Measurements from ENCODE around the gene GDPD4.

The GDPD4 gene

GRCh38 chr11:77201991-77202841, 99.3 kb downstream of the GDPD4 start:
- H3K27me3 ChIP-seq (ENCODE audit: control insufficient read depth, insufficient read depth, low read length), result no peaks in the 10 kb centered on the region
- H3K36me3 ChIP-seq (ENCODE audit: control insufficient read depth, insufficient read depth, low read length), result no peaks in the 10 kb centered on the region
- H3K4me1 ChIP-seq (ENCODE audit: control insufficient read depth, insufficient read depth, low read length), result no peaks in the 10 kb centered on the region
- H3K4me3 ChIP-seq (ENCODE audit: low read depth, low read length), result no peak overlapping the region
- H3K9me3 ChIP-seq (ENCODE audit: control insufficient read depth, insufficient read depth, low read length), result no peaks in the 10 kb centered on the region
- H3K9ac ChIP-seq (ENCODE audit: low read depth, low read length), result no peak overlapping the region

DNA sequence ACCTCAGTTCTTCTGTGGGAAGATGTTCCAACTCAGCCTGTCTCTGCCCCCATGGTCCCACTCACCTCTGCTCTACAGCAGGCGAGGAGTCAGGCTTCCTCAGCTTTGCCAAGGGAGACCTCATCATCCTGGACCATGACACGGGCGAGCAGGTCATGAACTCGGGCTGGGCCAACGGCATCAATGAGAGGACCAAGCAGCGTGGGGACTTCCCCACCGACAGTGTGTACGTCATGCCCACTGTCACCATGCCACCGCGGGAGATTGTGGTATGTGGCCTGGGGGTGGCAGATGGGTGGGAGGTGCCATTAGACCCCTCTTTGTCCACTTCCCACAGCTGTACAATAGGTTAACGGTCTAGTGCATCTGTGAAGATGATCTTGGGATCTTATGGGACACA, 100.1 kb downstream of the GDPD4 start:
- no peak overlapping the region for H3K4me3 ChIP-seq (ENCODE audit: low read depth, low read length)
- no peaks in the 10 kb centered on the region for H3K27me3 ChIP-seq (ENCODE audit: control insufficient read depth, insufficient read depth, low read length)
- no peaks in the 10 kb centered on the region for H3K9me3 ChIP-seq (ENCODE audit: control insufficient read depth, insufficient read depth, low read length)
- no peaks in the 10 kb centered on the region for H3K4me1 ChIP-seq (ENCODE audit: control insufficient read depth, insufficient read depth, low read length)
- no peak overlapping the region for H3K9ac ChIP-seq (ENCODE audit: low read depth, low read length)
- no peaks in the 10 kb centered on the region for H3K36me3 ChIP-seq (ENCODE audit: control insufficient read depth, insufficient read depth, low read length)

DNA sequence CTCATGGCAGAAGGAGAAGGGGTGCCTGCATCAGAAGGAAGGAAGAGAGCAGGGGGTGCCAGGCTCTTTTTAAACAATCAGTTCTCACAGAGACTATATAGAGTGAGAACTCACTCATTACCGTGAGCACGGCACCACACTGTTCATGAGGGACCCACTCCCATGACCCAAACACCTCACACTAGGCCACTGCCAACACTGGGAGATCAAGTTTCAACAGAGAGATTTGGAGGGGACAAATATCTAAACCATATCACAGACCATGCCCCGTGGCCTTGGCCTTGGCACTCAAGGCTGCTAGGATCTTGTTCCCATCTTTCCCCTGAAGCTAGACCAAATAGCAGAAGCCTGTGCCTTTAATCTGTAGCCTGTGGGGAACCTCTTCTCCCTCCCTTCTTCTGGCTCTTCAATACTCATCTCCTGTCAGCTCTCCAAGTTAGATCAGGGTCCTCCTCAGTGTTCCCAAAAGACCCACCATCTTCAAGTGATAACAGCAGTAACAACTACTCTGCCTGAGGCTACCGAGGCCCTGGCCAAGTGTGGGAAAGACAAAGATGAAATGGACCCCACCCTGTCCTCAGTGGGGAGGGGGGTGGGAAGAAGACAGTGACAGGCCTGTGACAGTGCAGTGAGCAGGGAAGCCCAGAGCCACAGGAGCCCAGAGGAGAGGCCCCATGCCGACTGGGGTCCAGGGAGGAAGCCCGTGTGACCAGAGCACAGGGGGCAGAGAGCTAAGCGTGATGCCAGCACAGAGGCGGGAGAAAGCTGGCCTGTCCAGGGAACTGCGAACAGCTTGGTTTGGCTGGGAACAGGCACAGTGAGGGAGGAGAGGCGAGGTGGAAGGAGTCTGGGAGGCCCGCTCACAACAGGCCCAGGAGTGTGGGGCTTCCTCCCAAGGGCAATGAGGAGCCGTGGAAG, 100.9 kb downstream of the GDPD4 start:
- no peak overlapping the region for H3K4me3 ChIP-seq (ENCODE audit: low read depth, low read length)
- no peaks in the 10 kb centered on the region for H3K27me3 ChIP-seq (ENCODE audit: control insufficient read depth, insufficient read depth, low read length)
- H3K4me1 ChIP-seq (ENCODE audit: control insufficient read depth, insufficient read depth, low read length), result no peaks in the 10 kb centered on the region
- H3K36me3 ChIP-seq (ENCODE audit: control insufficient read depth, insufficient read depth, low read length), result no peaks in the 10 kb centered on the region
- no peaks in the 10 kb centered on the region for H3K9me3 ChIP-seq (ENCODE audit: control insufficient read depth, insufficient read depth, low read length)
- no peak overlapping the region for H3K9ac ChIP-seq (ENCODE audit: low read depth, low read length)

- Histone ChIP-seq H3K36me3 (ENCODE audit: control insufficient read depth, insufficient read depth, low read length) (no peaks in the 10 kb centered on the region), H3K9me3 (ENCODE audit: control insufficient read depth, insufficient read depth, low read length) (no peaks in the 10 kb centered on the region), H3K4me3 (ENCODE audit: low read depth, low read length) (no peak overlapping the region), H3K4me1 (ENCODE audit: control insufficient read depth, insufficient read depth, low read length) (no peaks in the 10 kb centered on the region), H3K9ac (ENCODE audit: low read depth, low read length) (no peak overlapping the region), H3K27me3 (ENCODE audit: control insufficient read depth, insufficient read depth, low read length) (no peaks in the 10 kb centered on the region)
These were observed 102.2 kb downstream of the GDPD4 start for GRCh38 chr11:77199137-77199745.

DNA sequence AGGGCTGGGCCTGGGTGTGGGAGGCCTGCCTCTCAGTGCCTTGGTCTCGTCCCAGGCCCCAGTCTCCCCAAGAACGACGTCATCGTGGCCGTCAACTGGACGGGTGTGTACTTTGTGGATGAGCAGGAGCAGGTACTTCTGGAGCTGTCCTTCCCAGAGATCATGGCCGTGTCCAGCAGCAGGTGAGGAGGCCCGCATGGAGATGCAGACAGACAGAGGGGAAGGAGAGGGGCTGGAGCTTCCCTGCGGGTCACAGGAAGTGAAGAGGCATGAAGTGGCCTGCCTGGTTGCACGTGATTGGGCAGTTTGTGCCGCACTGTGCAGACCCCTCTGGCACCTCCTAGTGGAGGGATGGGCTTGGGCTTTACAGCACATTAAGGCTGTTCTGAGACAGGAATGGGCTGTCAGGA, 103.0 kb downstream of the GDPD4 start:
- H3K4me1 ChIP-seq (ENCODE audit: control insufficient read depth, insufficient read depth, low read length), result no peaks in the 10 kb centered on the region
- H3K9me3 ChIP-seq (ENCODE audit: control insufficient read depth, insufficient read depth, low read length), result no peaks in the 10 kb centered on the region
- H3K27me3 ChIP-seq (ENCODE audit: control insufficient read depth, insufficient read depth, low read length), result no peaks in the 10 kb centered on the region
- no peak overlapping the region for H3K9ac ChIP-seq (ENCODE audit: low read depth, low read length)
- H3K4me3 ChIP-seq (ENCODE audit: low read depth, low read length), result no peak overlapping the region
- H3K36me3 ChIP-seq (ENCODE audit: control insufficient read depth, insufficient read depth, low read length), result peaks cover 2% of the 10 kb centered on the region

DNA sequence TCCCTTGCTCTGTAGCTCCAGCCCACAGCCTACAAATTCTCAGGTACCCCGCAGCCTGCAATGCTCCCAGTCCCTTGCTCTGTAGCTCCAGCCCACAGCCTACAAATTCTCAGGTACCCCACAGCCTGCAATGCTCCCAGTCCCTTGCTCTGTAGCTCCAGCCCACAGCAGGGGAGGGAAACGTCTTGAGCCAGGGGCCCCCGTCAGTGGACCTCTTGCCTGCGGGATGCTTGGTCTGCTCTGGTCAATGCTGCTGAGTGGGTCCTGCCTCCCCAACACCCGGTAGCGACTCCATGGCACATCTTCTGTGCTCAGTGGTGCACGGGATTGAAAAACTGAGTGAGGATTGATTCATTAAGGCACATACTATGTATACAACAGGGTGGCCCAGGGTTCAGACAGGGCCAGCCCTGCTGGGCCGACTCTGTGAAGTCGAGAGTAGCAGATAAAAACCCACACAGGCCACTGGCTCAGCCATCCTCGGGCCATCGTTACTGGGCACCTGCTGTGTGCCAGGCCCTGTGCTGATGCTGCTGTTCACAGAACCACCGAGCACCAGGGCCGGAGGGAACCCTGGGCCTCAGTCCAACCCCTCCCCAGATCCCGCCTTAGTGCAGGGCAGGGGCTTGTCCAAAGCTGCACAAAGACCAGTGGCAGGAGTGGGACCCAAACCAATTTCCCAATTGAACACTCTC, 103.7 kb downstream of the GDPD4 start:
- Histone ChIP-seq H3K9me3 (ENCODE audit: control insufficient read depth, insufficient read depth, low read length) (no peaks in the 10 kb centered on the region), H3K9ac (ENCODE audit: low read depth, low read length) (no peak overlapping the region), H3K4me1 (ENCODE audit: control insufficient read depth, insufficient read depth, low read length) (no peaks in the 10 kb centered on the region), H3K36me3 (ENCODE audit: control insufficient read depth, insufficient read depth, low read length) (peaks cover 2% of the 10 kb centered on the region), H3K4me3 (ENCODE audit: low read depth, low read length) (no peak overlapping the region), H3K27me3 (ENCODE audit: control insufficient read depth, insufficient read depth, low read length) (no peaks in the 10 kb centered on the region)

DNA sequence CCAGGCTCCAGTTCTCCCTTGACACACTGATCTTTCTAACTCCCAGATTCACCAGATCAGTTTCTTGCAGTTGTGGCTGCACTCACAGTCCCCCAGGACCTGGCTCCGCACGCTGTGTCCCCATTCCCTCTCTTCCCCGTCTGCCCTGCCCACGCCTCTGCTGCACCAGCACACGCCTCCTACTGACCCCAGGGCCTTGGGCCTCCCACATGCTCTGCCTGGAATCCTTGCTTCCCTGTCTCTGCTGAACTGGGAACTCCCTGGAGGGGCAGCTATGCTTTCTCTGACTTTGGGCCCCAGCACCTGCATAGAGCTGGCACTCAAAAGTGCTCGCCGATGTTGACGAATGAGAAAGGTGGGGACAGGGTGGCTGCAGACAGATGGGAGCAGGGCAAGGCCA, 104.5 kb downstream of the GDPD4 start:
- Histone ChIP-seq H3K4me3 (ENCODE audit: low read depth, low read length) (no peak overlapping the region), H3K36me3 (ENCODE audit: control insufficient read depth, insufficient read depth, low read length) (peaks cover 2% of the 10 kb centered on the region), H3K9me3 (ENCODE audit: control insufficient read depth, insufficient read depth, low read length) (no peaks in the 10 kb centered on the region), H3K4me1 (ENCODE audit: control insufficient read depth, insufficient read depth, low read length) (no peaks in the 10 kb centered on the region), H3K9ac (ENCODE audit: low read depth, low read length) (no peak overlapping the region), H3K27me3 (ENCODE audit: control insufficient read depth, insufficient read depth, low read length) (no peaks in the 10 kb centered on the region)

GRCh38 chr11:77195071-77195755, 106.3 kb downstream of the GDPD4 start:
- Histone ChIP-seq H3K4me1 (ENCODE audit: control insufficient read depth, insufficient read depth, low read length) (no peaks in the 10 kb centered on the region), H3K9ac (ENCODE audit: low read depth, low read length) (no peak overlapping the region)

GRCh38 chr11:77193911-77194830, 107.3 kb downstream of the GDPD4 start:
- no peak overlapping the region for H3K9ac ChIP-seq (ENCODE audit: low read depth, low read length)
- peaks cover 2% of the 10 kb centered on the region for H3K36me3 ChIP-seq (ENCODE audit: control insufficient read depth, insufficient read depth, low read length)
- no peaks in the 10 kb centered on the region for H3K4me1 ChIP-seq (ENCODE audit: control insufficient read depth, insufficient read depth, low read length)
- H3K4me3 ChIP-seq (ENCODE audit: low read depth, low read length), result no peak overlapping the region
- H3K27me3 ChIP-seq (ENCODE audit: control insufficient read depth, insufficient read depth, low read length), result no peaks in the 10 kb centered on the region
- H3K9me3 ChIP-seq (ENCODE audit: control insufficient read depth, insufficient read depth, low read length), result no peaks in the 10 kb centered on the region

More at GRCh38 chr11:77195071-77195755, 106.3 kb downstream of the GDPD4 start:
- H3K9me3 ChIP-seq (ENCODE audit: control insufficient read depth, insufficient read depth, low read length), result no peaks in the 10 kb centered on the region
- H3K4me3 ChIP-seq (ENCODE audit: low read depth, low read length), result no peak overlapping the region
- H3K27me3 ChIP-seq (ENCODE audit: control insufficient read depth, insufficient read depth, low read length), result no peaks in the 10 kb centered on the region
- H3K36me3 ChIP-seq (ENCODE audit: control insufficient read depth, insufficient read depth, low read length), result peaks cover 2% of the 10 kb centered on the region

GRCh38 chr11:77193167-77193566, 108.3 kb downstream of the GDPD4 start:
- no peak overlapping the region for H3K4me3 ChIP-seq (ENCODE audit: low read depth, low read length)
- no peaks in the 10 kb centered on the region for H3K9me3 ChIP-seq (ENCODE audit: control insufficient read depth, insufficient read depth, low read length)
- H3K9ac ChIP-seq (ENCODE audit: low read depth, low read length), result no peak overlapping the region
- peaks cover 2% of the 10 kb centered on the region for H3K36me3 ChIP-seq (ENCODE audit: control insufficient read depth, insufficient read depth, low read length)
- H3K4me1 ChIP-seq (ENCODE audit: control insufficient read depth, insufficient read depth, low read length), result peaks cover 2% of the 10 kb centered on the region
- H3K27me3 ChIP-seq (ENCODE audit: control insufficient read depth, insufficient read depth, low read length), result no peaks in the 10 kb centered on the region

Data from iPS-15b (cell line).